Neuronal stem cell (in vitro differentiated cells): ENCODE results near the gene SYNPO.
A peak's percentile ranks its signal among the peaks of the same experiment; 100 is the strongest.

Source experiments
- DNase-seq: peaks from one replicate; pipeline ENCODE4 v3.0.0-alpha.2; 2013; ENCODE audit warnings: low spot score
- H2AFZ ChIP-seq: one replicate; pipeline ENCODE4 v1.6.1; 2013; ENCODE audit warnings: mild to moderate bottlenecking, low read length, inconsistent platforms
- H2AK5ac ChIP-seq: 2 replicates; pipeline ENCODE4 v1.6.1; 2013; ENCODE audit warnings: low read depth, mild to moderate bottlenecking, inconsistent platforms, low read length, moderate library complexity, mixed read lengths
- H2BK120ac ChIP-seq: 2 replicates; pipeline ENCODE4 v1.6.1; 2013; ENCODE audit warnings: low read depth, mild to moderate bottlenecking, inconsistent platforms, low read length, moderate library complexity, mixed read lengths
- H2BK12ac ChIP-seq: one replicate; pipeline ENCODE4 v1.6.1; 2013; ENCODE audit warnings: low read length, inconsistent platforms
- H2BK15ac ChIP-seq: 2 replicates; pipeline ENCODE4 v1.6.1; 2013; ENCODE audit warnings: mild to moderate bottlenecking, low read length, inconsistent platforms, mixed read lengths
- H2BK5ac ChIP-seq: one replicate; pipeline ENCODE4 v1.6.1; 2013; ENCODE audit warnings: inconsistent platforms, mild to moderate bottlenecking, low read length, moderate library complexity
- H3K14ac ChIP-seq: one replicate; pipeline ENCODE4 v1.6.1; 2013; ENCODE audit warnings: low read length, inconsistent platforms
- H3K18ac ChIP-seq: 2 replicates; pipeline ENCODE4 v1.6.1; 2013; ENCODE audit warnings: low read length, inconsistent platforms
- H3K23ac ChIP-seq: 2 replicates; pipeline ENCODE4 v1.6.1; 2013; ENCODE audit warnings: low read depth, mild to moderate bottlenecking, mixed read lengths, low read length, inconsistent platforms; ENCODE audit not compliant: poor library complexity
- H3K27ac ChIP-seq: replicated peaks from 3 replicates; pipeline ENCODE4 v1.5.1; 2013; ENCODE audit warnings: low read length, inconsistent platforms
- H3K27me3 ChIP-seq, 3 experiments: 2 replicates each; pipeline ENCODE4 v1.6.1; 2013; ENCODE audit warnings: low read length in 3 of 3, mild to moderate bottlenecking in 2 of 3, inconsistent platforms in 1 of 3, low read depth in 1 of 3, mixed read lengths in 1 of 3, moderate library complexity in 1 of 3; ENCODE audit not compliant: control insufficient read depth in 3 of 3, insufficient read depth in 3 of 3
- H3K36me3 ChIP-seq, 2 donors: replicated peaks in 1 of 2; 2 replicates each; pipeline ENCODE4 v1.6.1; 2013; ENCODE audit warnings: low read length in 2 of 2; ENCODE audit not compliant: control insufficient read depth in 2 of 2, insufficient read depth in 2 of 2
- H3K4ac ChIP-seq: 2 replicates; pipeline ENCODE4 v1.6.1; 2013; ENCODE audit warnings: inconsistent platforms, mild to moderate bottlenecking, low read length, moderate library complexity
- H3K4me1 ChIP-seq, 2 donors: 1 replicate in 1 of 2; 2 replicates in 1 of 2; pipeline ENCODE4 v1.6.1; 2013; ENCODE audit warnings: low read length in 2 of 2, low read depth in 1 of 2; ENCODE audit not compliant: control insufficient read depth in 2 of 2, insufficient read depth in 1 of 2
- H3K4me2 ChIP-seq: one replicate; pipeline ENCODE4 v1.6.1; 2013; ENCODE audit warnings: mild to moderate bottlenecking, low read length, inconsistent platforms; ENCODE audit not compliant: insufficient read depth, poor library complexity, severe bottlenecking
- H3K4me3 ChIP-seq, 2 donors: 2 replicates each; pipeline ENCODE4 v1.5.1; 2013; ENCODE audit warnings: low read length in 2 of 2, mild to moderate bottlenecking in 2 of 2, inconsistent platforms in 1 of 2, moderate library complexity in 1 of 2
- H3K79me1 ChIP-seq: one replicate; pipeline ENCODE4 v1.6.1; 2013; ENCODE audit warnings: low read depth, mild to moderate bottlenecking, inconsistent platforms, low read length, moderate library complexity
- H3K9ac ChIP-seq: one replicate; pipeline ENCODE4 v1.6.1; 2013; ENCODE audit warnings: mild to moderate bottlenecking, low read depth, low read length, inconsistent platforms; ENCODE audit not compliant: poor library complexity
- H3K9me3 ChIP-seq, 2 donors: replicated peaks in 1 of 2; 2 replicates each; pipeline versions ENCODE3 to v1.6.1; 2013; ENCODE audit warnings: low read length in 2 of 2, mild to moderate bottlenecking in 2 of 2, inconsistent platforms in 1 of 2, low read depth in 1 of 2, mixed read lengths in 1 of 2, moderate library complexity in 1 of 2; ENCODE audit not compliant: control insufficient read depth in 2 of 2, insufficient read depth in 1 of 2
- H4K8ac ChIP-seq: one replicate; pipeline ENCODE4 v1.6.1; 2013; ENCODE audit warnings: low read depth, mild to moderate bottlenecking, inconsistent platforms, low read length, moderate library complexity
- H4K91ac ChIP-seq: one replicate; pipeline ENCODE4 v1.6.1; 2013; ENCODE audit warnings: low read length, low read depth, mild to moderate bottlenecking, inconsistent platforms; ENCODE audit not compliant: poor library complexity
- WGBS, 2 donors: extraction: QIAGEN DNeasy Blood & Tissue Kit; methylation state at CpG; one replicate each; pipeline ENCODE4 v1.1.7; 2013; ENCODE audit warnings: missing lambda C conversion rate in 2 of 2, mixed read lengths in 1 of 2; ENCODE audit not compliant: insufficient read length in 2 of 2, insufficient replicate concordance in 1 of 2; ENCODE audit errors: extremely low coverage in 2 of 2; 5-methylcytosine and 5-hydroxymethylcytosine counted together

Gene SYNPO

DNA sequence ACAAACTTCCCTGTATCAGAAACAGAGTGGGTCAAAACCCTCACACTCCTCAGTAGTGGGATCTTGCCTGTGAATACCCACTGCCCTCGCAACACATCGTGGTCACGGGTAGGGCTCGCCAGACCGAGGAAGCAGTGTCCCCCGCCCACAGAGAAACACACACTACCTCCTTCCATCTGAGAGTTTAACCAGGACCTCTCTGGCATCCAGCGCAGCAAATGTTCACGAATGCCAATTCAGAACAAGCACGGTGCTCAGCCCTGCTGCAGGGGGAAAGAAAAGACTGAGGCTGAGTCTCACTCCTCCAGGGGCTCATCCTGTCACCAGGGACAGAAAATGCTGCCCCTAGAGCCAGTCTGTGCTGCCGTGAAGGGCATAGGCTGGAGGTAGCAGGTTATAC lies 42.5 kb upstream of the SYNPO start:
- no peak overlapping the region for H4K91ac ChIP-seq
- H2BK120ac ChIP-seq: no peak overlapping the region
- no peak overlapping the region for H2BK5ac ChIP-seq
- H3K4me2 ChIP-seq: no peak overlapping the region
- no peak overlapping the region for H3K14ac ChIP-seq
- H3K27me3 ChIP-seq: no peaks in the 10 kb centered on the region
- no peak overlapping the region for H3K4ac ChIP-seq
- no peak overlapping the region for H3K23ac ChIP-seq
- no peaks in the 10 kb centered on the region for H3K36me3 ChIP-seq
- H2BK12ac ChIP-seq: no peak overlapping the region
- H2AFZ ChIP-seq: peak overlapping the region; percentile 45
- H3K4me1 ChIP-seq: peaks cover 3 to 15% of the 10 kb centered on the region in 2 donors
- no peaks in the 10 kb centered on the region for H3K9me3 ChIP-seq
- H3K9ac ChIP-seq: no peak overlapping the region
- no peak overlapping the region for H3K27ac ChIP-seq
- DNase-seq: no peak
- no peak overlapping the region for H4K8ac ChIP-seq
- no peaks in the 10 kb centered on the region for H3K79me1 ChIP-seq
- no peak overlapping the region for H2BK15ac ChIP-seq
- no peak overlapping the region for H3K4me3 ChIP-seq
- no peak overlapping the region for H2AK5ac ChIP-seq
- WGBS, 2 donors: no CpG with 5 or more reads among the region's 10 CpGs
- H3K18ac ChIP-seq: no peak overlapping the region

DNA sequence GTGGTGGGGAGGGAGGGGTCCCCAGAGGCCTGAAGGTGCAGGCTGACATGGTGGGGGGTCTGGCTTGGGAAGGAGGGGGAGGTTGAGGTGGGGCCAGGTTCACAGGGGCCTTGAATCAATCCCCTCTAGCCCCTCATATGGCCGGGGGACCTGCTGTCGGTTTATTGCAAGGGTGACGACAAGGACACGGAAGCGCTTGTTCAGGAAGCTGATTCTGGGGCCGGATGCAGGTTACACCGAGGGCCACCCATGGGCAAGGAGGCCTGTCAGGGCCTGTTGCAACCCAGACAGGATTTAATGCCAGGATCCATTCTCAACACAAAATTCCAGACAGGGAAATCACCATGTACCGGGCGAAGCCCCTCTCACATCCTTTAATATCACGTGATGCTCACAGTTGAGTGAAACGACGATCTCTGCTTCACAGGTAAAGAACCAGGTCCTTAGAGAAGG lies 41.6 kb upstream of the SYNPO start:
- WGBS, 2 donors: no CpG with 5 or more reads among the region's 12 CpGs
- Histone ChIP-seq H3K23ac (no peak overlapping the region), H3K9ac (no peak overlapping the region), H3K18ac (peak overlapping the region; percentile 8), H3K4me1 (peaks cover 3 to 18% of the 10 kb centered on the region in 2 donors), H3K27ac (no peak overlapping the region), H2AK5ac (no peak overlapping the region), H3K79me1 (no peaks in the 10 kb centered on the region), H3K4me2 (no peak overlapping the region), H4K91ac (no peak overlapping the region), H4K8ac (no peak overlapping the region), H3K14ac (no peak overlapping the region), H3K9me3 (no peaks in the 10 kb centered on the region), H3K36me3 (no peaks in the 10 kb centered on the region), H3K4me3 (no peak overlapping the region), H3K27me3 (no peaks in the 10 kb centered on the region), H2AFZ (no peak overlapping the region), H2BK5ac (no peak overlapping the region), H3K4ac (no peak overlapping the region), H2BK15ac (no peak overlapping the region), H2BK120ac (no peak overlapping the region), H2BK12ac (no peak overlapping the region)
- DNase-seq: no peak

DNA sequence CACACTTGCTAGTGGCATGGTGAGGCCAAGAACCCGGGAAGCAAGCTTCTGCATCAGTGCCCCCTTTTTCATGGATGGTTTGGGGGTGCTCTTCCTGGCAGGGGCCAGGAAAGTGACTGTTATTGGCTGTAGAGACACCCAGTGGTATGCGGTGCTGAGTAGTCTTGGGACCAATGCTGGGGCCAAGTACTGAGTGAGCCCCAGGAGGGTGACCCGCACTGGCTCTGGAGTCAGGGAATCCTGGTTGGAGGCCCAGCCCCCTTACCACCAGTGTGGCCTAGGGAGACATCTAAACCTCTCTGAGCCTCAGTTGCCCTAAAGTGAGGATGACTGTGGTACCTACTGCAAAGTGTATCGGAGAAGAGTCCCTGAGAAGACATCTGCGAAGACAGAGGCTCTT lies 41.2 kb upstream of the SYNPO start:
- no peaks in the 10 kb centered on the region for H3K27me3 ChIP-seq
- peaks cover 3 to 18% of the 10 kb centered on the region in 2 donors for H3K4me1 ChIP-seq
- no peak overlapping the region for H3K4ac ChIP-seq
- no peak overlapping the region for H4K91ac ChIP-seq
- H3K79me1 ChIP-seq: no peaks in the 10 kb centered on the region
- no peak for DNase-seq
- H2BK5ac ChIP-seq: no peak overlapping the region
- no peak overlapping the region for H3K14ac ChIP-seq
- no peak overlapping the region for H3K27ac ChIP-seq
- no peak overlapping the region for H3K9ac ChIP-seq
- no peak overlapping the region for H2AFZ ChIP-seq
- no peak overlapping the region for H3K4me2 ChIP-seq
- H2BK15ac ChIP-seq: no peak overlapping the region
- H2AK5ac ChIP-seq: no peak overlapping the region
- no peaks in the 10 kb centered on the region for H3K9me3 ChIP-seq
- no peak overlapping the region for H3K23ac ChIP-seq
- no peaks in the 10 kb centered on the region for H3K36me3 ChIP-seq
- WGBS, 2 donors: no CpG with 5 or more reads among the region's 5 CpGs
- H2BK120ac ChIP-seq: no peak overlapping the region
- H2BK12ac ChIP-seq: no peak overlapping the region
- H3K4me3 ChIP-seq: no peak overlapping the region
- H4K8ac ChIP-seq: no peak overlapping the region
- H3K18ac ChIP-seq: no peak overlapping the region

DNA sequence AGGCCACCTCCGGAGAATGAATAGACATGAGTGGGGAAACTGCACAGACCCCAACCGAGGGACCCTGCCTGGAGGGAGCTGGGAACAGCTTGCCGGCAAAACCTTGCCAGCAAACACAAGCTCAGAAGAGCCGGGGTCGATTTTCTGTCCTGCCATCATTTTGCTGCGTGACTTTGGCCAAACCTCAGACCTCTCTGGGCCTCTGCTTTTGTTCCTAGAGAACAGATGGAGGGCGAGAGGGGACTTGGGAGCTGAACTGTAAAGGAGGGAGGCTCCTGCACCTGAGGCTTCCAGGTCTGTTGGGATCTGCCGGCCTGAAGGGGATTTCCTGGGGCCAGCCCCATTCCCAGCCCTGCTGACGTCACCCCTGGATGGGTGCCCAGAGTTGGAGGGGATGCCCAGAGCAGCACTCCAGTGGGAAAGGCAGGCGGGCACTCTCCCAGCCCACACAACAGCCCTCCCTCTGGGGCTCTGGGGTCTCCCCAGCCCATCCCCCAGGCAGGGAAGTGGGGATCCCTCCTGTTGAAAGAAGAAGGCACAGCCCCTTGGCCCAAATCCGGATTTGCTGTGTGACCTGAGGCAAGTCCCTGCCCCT lies 40.4 kb upstream of the SYNPO start:
- no peak overlapping the region for H2AFZ ChIP-seq
- no peak overlapping the region for H2AK5ac ChIP-seq
- WGBS, 2 donors: no CpG with 5 or more reads among the region's 11 CpGs
- no peak overlapping the region for H2BK12ac ChIP-seq
- no peak overlapping the region for H3K4ac ChIP-seq
- H4K91ac ChIP-seq: no peak overlapping the region
- no peak overlapping the region for H3K4me3 ChIP-seq
- no peaks in the 10 kb centered on the region for H3K79me1 ChIP-seq
- no peaks in the 10 kb centered on the region for H3K36me3 ChIP-seq
- no peak overlapping the region for H4K8ac ChIP-seq
- no peaks in the 10 kb centered on the region for H3K9me3 ChIP-seq
- peak overlapping the region; percentile 21 for H3K18ac ChIP-seq
- H2BK120ac ChIP-seq: no peak overlapping the region
- H3K27me3 ChIP-seq: no peaks in the 10 kb centered on the region
- no peak overlapping the region for H3K14ac ChIP-seq
- peaks cover 3 to 18% of the 10 kb centered on the region in 2 donors for H3K4me1 ChIP-seq
- H3K27ac ChIP-seq: no peak overlapping the region
- no peak overlapping the region for H3K4me2 ChIP-seq
- no peak overlapping the region for H3K9ac ChIP-seq
- H2BK15ac ChIP-seq: peak overlapping the region; percentile 25
- H2BK5ac ChIP-seq: peak overlapping the region; percentile 71
- DNase-seq: no peak
- H3K23ac ChIP-seq: no peak overlapping the region
